GM19193 (cell line): ENCODE measurements around the gene USP47.

Source experiments
- POLR2A ChIP-seq: IDR thresholded peaks from 4 replicates; pipeline ENCODE4 v1.6.1; 2011; ENCODE audit not compliant: insufficient read depth, insufficient read length; ENCODE audit errors: extremely low read depth

Gene USP47

DNA sequence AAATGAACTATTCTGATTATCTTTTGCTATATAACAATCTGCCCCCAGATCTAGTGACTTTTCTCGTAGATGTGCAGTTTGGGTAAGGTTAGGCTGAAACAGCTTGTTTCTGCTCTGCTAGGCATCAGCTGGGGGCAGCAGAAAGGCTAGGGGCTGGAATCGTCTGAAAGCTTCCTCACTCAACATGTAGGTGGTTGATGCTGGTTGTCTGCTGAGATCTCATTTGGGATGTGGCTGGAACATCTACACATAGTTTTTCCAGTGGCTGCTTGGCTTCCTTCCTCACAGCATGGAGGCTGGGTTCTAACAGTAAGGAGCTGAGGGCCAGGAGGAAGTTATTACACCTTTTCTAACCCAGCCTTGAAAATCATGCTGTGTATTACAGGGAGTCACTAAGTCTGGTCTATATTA, 30.2 kb downstream of the USP47 start:
- no peak for TF ChIP-seq POLR2A

DNA sequence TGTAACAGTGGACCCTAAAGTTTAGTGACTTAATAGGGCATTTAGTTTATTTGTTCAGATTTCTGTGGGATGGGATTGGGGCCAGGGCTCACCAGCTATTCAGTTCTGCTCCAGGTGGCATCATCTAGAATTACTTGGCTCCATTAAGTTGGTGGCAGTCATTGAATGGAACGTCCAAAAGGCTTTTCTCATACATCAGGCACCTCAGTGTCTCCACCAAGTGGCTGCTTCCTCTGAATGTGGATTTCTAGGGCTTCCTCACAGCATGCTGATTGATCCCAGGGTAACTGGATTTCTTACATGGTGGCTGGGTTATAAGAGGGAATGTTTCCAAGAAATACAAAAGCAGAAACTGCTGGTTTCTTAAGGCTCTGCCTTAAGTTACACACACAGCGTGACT, 34.7 kb downstream of the USP47 start:
- no peak for TF ChIP-seq POLR2A

DNA sequence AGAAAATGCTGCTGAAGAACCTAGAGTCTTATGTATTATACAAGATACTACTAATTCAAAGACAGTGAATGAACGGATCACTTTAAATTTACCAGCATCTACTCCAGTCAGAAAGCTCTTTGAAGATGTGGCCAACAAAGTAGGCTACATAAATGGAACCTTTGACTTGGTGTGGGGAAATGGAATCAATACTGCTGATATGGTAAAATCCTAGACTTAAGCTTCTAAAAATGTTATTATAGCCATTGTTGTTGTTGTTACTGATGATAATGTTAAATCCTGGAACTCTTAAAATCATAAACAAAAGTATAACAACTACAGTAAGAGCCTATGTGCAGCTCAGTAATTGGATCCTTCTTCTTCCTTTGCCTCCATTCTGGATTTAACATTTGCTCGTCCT, 38.4 kb downstream of the USP47 start:
- TF ChIP-seq POLR2A, result no peak

DNA sequence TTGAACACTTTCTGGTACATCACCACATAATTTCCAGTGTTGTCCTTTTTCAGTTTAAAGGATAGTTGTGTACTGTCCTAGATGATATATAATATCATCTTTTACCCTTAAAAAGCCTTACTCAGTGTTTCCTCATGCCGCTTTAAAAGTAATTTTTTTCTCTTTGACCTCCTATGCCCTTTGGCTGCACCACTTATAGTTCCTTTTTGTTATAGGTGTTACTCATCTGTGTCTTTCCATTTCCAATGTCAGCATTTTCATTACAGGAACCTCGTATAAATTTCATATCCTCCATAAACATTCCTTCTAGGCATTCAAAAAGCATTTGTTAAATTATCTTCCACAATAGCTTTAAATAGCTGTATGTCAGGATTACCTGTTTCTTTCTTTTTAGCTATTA, 40.8 kb downstream of the USP47 start:
- TF ChIP-seq POLR2A, result no peak

DNA sequence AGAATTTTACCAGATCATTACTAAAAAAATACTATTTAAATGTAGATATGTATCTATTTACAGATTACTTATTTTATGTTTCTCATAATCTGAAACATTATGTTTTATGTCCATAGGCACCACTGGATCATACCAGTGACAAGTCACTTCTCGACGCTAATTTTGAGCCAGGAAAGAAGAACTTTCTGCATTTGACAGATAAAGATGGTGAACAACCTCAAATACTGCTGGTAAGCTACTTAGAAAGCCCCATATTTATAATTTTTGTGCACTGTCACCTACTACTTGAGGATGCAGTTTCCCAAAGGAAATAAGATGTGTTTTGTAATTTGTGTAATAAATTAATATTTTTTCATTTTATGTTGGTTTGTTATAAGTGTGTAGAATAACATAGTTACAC, 42.6 kb downstream of the USP47 start:
- TF ChIP-seq POLR2A, result no peak

DNA sequence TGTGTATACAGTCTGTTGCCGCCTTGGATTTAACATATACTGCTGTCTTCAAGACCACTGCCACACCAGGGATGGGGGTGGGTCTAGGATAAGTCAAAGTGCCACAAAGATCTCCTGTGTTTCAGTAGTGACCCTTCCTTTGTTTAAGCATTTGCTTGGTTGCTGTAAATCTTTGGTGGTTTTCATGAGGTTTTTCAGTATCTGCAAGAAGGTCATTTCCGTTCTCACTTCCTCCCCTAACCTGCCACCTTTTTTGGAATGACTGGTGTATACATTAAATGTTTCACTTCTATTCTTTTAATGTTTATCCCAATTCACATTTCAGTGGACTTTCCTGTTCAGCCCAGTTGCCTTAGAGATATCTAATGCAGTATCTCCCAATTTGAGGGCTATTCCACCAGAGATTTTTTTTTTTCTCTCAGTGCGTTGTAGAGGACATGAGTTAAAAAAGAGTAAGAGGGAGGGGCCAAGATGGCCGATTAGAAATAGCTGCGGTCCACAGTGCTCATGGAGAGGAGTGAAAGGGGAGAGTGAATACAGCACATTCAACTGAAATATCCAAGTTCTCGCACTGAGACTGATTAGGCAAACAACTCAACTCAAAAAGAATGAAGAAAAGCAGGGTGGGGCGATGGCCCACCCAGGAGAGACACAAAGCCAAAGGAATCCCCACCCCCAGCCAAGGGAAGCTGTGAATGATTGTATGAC, 43.2 kb downstream of the USP47 start:
- TF ChIP-seq POLR2A, result no peak

DNA sequence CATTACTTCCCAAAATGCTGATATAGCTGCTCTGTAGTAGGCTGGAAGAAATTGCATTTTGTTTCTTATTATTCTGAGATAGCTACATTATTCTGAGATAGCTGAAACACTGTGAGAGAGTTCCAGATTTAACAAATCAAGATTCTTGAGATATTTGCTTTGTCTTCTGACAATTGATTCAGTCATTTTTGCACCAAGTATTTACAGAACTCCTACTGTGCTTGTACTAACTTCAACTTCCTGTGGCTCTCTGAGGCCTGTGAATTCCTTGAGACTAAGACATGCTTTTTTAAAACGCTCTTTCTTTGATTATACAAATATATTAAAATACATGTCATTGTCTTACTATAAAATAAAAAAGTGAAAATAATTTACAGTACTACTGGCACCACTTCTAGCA, 52.7 kb downstream of the USP47 start:
- TF ChIP-seq POLR2A, result no peak

DNA sequence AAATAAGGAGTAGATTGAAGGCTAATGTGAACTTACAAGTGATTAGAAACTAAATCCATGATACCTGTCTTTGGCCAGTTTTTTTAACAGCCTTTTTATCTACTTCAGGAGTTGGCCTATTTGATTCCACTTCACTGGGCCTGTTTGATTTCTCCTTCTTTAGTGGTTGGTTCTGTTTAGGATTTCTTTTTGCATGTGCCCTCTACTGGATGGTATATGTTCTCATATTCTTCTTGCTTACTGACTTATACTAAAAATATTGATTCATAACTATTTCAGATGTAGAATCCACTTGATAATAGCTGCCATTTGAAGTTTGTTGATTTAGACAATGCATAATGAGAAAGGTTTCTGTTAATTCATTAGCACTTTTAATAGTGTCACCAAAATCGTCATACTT, 53.9 kb downstream of the USP47 start:
- TF ChIP-seq POLR2A, result no peak

DNA sequence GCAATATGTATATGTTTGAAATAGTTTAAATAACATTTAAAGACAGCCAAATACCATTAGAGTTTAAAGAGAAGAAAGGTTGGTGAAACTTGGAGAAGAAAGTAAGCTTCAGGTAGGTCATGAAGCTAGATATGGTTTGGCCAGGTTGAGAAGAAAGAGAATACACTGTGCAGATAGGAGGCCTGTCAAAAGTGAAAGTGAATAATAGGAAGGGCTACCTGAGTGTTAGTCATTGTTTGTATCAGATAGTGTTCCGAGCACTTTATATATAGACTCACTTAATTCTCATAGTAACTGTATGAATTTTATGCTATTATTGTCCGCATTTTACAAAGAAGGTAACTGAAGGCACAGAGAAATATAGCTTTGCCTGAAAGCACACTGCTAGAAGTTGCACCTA, 56.9 kb downstream of the USP47 start:
- no peak for TF ChIP-seq POLR2A

DNA sequence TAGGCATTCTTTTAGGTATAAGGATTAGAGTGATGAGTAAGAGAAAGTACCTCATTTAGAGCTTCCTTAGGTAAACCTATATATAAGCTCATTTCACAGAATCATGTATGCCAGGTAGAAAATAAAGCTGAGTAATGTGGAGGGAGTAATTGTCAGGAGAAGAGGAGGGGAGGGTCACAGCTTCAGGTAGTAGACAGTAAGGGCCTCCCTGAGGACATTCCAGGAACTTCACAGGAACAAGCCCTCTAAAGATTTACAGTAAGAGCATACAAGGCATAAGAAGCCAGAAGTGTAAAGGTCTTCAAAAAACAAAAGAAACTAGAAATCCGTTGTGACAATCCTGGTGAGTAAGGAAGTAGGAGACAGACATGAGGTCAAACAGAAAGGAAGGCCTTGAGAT, 57.6 kb downstream of the USP47 start:
- TF ChIP-seq POLR2A, result no peak

DNA sequence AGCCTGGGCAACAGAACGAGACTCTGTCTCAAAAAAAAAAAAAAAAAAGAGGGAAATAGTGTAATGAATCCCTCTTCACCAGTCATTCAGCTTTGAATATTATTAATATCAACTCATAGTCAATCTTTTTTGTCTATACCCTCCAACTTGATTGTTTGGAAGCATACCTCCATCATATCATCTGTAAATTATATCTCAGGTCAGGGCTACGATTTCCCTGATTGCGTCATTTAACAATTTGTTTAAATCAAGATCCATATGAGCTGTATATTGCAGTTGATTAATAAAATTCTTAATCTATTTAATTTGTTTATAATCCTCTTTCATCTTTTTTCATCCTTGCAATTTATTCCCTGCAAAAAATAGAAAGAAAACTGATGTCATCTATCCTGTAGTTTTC, 60.2 kb downstream of the USP47 start:
- TF ChIP-seq POLR2A, result no peak

DNA sequence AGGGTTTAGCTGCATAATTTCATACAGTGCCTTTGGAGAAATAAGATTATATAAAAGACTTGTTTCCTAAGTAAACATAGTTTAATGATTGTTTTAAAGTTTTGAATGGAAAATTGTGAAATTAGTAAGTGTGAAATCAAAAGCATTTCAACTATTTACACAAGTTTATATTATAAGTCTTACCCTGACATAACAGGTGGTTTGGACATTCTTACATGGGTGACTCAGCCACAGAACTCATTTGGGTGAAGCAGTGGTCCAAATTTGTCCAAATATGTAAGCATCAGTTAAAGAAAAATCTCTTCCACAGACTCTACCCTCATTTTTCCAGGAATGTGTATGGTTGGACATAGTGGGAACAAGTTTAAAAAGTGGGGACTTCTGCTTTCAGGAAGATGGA, 68.0 kb downstream of the USP47 start:
- TF ChIP-seq POLR2A, result no peak

DNA sequence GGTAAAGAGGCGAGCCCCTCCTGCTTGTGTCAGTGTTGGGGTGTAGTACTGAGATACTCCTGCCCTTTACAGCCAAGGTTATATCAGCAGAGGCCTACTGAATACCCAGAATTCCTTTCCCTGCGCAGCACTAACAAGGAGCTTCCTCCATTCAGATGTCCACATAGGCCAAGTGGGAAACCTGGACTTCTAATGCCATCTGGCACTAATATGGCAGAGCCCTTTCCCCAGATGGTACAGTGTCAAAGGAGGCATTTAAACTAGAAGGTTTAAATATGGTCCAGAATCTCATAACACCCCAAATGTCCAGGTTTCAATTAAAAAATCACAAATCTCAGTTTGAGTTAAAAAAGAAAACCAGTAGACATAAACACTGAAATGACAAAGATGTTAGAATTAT, 68.8 kb downstream of the USP47 start:
- no peak for TF ChIP-seq POLR2A

DNA sequence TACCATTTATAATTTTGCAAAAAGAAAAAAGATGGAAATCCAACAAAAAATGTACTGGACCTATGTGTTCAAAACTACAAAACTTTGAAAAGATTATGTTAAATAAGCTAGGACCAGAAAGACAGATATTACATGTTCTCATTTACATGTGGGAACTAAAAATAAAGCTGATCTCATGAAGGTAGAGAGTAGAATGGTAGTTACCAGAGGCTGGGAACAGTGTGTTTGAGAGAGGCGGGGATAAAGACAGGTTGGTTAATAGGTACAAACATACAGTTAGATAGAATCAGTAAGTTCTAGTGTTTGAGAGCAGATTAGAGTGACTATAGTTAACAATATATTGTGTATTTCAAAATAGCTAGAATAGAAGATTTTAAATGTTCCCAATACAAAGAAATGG, 71.6 kb downstream of the USP47 start:
- no peak for TF ChIP-seq POLR2A

DNA sequence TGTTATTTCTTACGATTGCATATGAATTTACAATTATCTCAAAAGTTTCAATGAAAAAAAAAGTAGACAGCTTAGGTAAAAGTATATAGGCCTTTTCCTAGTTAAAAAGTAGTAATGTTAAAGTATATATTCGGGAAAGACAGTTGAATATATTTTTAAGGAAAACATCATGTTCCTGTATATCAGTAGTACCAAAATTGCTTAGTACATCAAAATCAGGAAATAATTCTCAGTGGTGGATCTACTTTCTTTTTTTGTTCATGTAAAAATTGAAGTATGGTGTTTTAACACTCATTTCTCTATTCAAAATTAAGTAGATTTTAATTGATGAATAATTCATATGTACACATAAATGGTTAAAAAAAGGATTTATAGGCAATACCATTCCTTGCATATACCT, 73.9 kb downstream of the USP47 start:
- TF ChIP-seq POLR2A, result no peak

DNA sequence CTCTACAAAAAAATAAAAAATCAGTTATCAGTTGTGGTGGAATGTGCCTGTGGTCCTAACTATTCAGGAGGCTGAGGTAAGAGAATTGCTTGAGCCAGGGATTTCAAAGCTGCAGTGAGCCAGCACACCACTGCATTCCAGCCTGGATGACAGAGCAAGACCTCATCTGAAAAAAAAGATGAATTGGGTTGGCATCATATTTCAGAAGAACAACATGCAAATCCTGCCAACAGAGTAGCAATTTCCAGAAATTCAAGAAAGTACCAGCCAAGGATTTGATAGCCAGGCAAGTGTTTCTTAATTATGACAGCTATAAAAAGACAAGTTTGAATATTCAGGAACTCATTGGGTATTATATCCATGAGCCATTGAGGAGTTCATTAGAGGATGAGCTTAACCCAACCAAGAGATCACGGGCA, 75.2 kb downstream of the USP47 start:
- no peak for TF ChIP-seq POLR2A

DNA sequence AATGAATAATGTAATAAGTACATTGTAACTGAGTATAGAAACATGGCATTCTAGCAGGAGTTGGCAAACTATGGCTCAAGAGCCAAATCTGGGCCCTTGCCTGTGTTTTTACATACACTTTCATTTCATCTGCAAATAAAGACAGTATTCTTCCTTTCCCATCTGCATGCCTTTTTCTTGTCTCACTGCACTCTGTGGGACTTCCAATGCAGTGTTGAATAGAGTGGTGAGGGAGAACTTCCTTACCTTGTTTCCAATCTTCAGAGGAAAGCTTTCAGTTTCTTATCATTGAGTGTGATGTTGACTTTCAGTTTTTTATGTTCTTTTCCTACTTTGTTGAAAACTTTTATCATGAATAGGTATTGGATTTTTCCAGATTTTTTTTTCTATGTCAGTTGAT, 82.1 kb downstream of the USP47 start:
- no peak for TF ChIP-seq POLR2A
